B cell (primary cell): ENCODE data around the gene TMCO1.

ENCODE experiments used
- EZH2 ChIP-seq: IDR thresholded peaks from 2 replicates; pipeline ENCODE4 v1.6.1; 2012; ENCODE audit warnings: borderline replicate concordance, low read depth, mild to moderate bottlenecking, moderate library complexity, low read length; ENCODE audit not compliant: insufficient read depth, poor library complexity, severe bottlenecking
- TF ChIP-seq, protein P1 (sequence below): fragments of 200-600 bp; IDR thresholded peaks from one replicate; pipeline ENCODE4 v1.8.0; 2022; ENCODE audit warnings: antibody characterized with exemption, mild to moderate bottlenecking

GRCh38 chr1:165768513-165769394 is at the start of gene TMCO1:
- TF ChIP-seq, protein P1, sequence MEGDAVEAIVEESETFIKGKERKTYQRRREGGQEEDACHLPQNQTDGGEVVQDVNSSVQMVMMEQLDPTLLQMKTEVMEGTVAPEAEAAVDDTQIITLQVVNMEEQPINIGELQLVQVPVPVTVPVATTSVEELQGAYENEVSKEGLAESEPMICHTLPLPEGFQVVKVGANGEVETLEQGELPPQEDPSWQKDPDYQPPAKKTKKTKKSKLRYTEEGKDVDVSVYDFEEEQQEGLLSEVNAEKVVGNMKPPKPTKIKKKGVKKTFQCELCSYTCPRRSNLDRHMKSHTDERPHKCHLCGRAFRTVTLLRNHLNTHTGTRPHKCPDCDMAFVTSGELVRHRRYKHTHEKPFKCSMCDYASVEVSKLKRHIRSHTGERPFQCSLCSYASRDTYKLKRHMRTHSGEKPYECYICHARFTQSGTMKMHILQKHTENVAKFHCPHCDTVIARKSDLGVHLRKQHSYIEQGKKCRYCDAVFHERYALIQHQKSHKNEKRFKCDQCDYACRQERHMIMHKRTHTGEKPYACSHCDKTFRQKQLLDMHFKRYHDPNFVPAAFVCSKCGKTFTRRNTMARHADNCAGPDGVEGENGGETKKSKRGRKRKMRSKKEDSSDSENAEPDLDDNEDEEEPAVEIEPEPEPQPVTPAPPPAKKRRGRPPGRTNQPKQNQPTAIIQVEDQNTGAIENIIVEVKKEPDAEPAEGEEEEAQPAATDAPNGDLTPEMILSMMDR: peak; percentile 23
- TF ChIP-seq EZH2: no peak
